Mammary microvascular endothelial cell (primary cell): ENCODE data around the gene NPFFR2. TPM values are rescaled to one million over a fixed set of nuclear protein-coding genes. Genes with fewer than 3 reads are reported as not detected.

Experiments used
- total RNA-seq: library from RNA; depleted of rRNA; stranded (reverse); fragments of >200 nt; gene quantifications from 2 replicates; pipeline ENCODE4 v1.2.3, GENCODE V29; 2015

The NPFFR2 gene
- total RNA-seq: 0.07 TPM in 1 of 2 replicates, not detected in the other

GRCh38 chr4:72031868-72032608 lies at the start of gene NPFFR2:
TSS of gene NPFFR2 (plus strand) at chr4:72032000. CDS start at chr4:72128592, 96,592 bp downstream.

Other genes starting within 250 kb of the NPFFR2 start
- gene GC, start 247.9 kb upstream of the NPFFR2 start, total RNA-seq: not detected in 2 replicates